GM21786 (cell line): ENCODE data around the gene NR1D2.

Source experiments
- ATAC-seq: cut with Tn5 transposase; IDR thresholded peaks from one replicate; pipeline ENCODE4 v1.9.1; 2021; ENCODE audit not compliant: unreplicated experiment

NR1D2 gene

GRCh38 chr3:23928524-23928923 is 16.6 kb upstream of the NR1D2 start:
- ATAC-seq: no peak

GRCh38 chr3:23931597-23931996 is 13.5 kb upstream of the NR1D2 start:
- ATAC-seq: no peak

- no peak for ATAC-seq
Observed at GRCh38 chr3:23932571-23932970, 12.5 kb upstream of the NR1D2 start.

- no peak for ATAC-seq
Observed at GRCh38 chr3:23934253-23934652, 10.8 kb upstream of the NR1D2 start.

- ATAC-seq: no peak
Observed at GRCh38 chr3:23937296-23937695, 7.8 kb upstream of the NR1D2 start.

GRCh38 chr3:23938688-23939087 is 6.4 kb upstream of the NR1D2 start:
- ATAC-seq: no peak

- no peak for ATAC-seq
Observed at GRCh38 chr3:23940775-23941174, 4.3 kb upstream of the NR1D2 start.

- no peak for ATAC-seq
Observed at GRCh38 chr3:23941440-23941839, 3.6 kb upstream of the NR1D2 start.

- no peak for ATAC-seq
Observed at GRCh38 chr3:23942546-23942945, 2.5 kb upstream of the NR1D2 start.

- no peak for ATAC-seq
Observed at GRCh38 chr3:23944007-23944783, 891 bp upstream of the NR1D2 start.

GRCh38 chr3:23945663-23945912 is 502 bp downstream of the NR1D2 start:
- no peak for ATAC-seq

GRCh38 chr3:23945913-23946687 is 1.0 kb downstream of the NR1D2 start:
- ATAC-seq: peak; percentile 68

GRCh38 chr3:23948761-23949160 is 3.7 kb downstream of the NR1D2 start:
- ATAC-seq: no peak

- ATAC-seq: peak; percentile 25
Observed at GRCh38 chr3:23949784-23950183, 4.7 kb downstream of the NR1D2 start.

GRCh38 chr3:23950293-23950692 is 5.2 kb downstream of the NR1D2 start:
- ATAC-seq: peak; percentile 25

- ATAC-seq: peak; percentile 51
Observed at GRCh38 chr3:23952646-23953045, 7.6 kb downstream of the NR1D2 start.

GRCh38 chr3:23953523-23953922 is 8.4 kb downstream of the NR1D2 start:
- no peak for ATAC-seq

GRCh38 chr3:23954144-23954543 is 9.1 kb downstream of the NR1D2 start:
- no peak for ATAC-seq

- ATAC-seq: no peak
Observed at GRCh38 chr3:23956701-23957100, 11.6 kb downstream of the NR1D2 start.

- ATAC-seq: no peak
Observed at GRCh38 chr3:23959135-23959900, 14.2 kb downstream of the NR1D2 start.

GRCh38 chr3:23960649-23961048 is 15.6 kb downstream of the NR1D2 start:
- no peak for ATAC-seq

- ATAC-seq: no peak
Observed at GRCh38 chr3:23961066-23961465, 16.0 kb downstream of the NR1D2 start.
